Stomach (tissue), 9 donors: ENCODE results near the gene CD200R1L. TPM values are rescaled to one million over a fixed set of nuclear protein-coding genes. Genes with fewer than 3 reads are reported as not detected.

Experiments used
- DNase-seq, 2 donors: peaks; one replicate each; pipeline versions ENCODE4 v3.0.0 to v3.0.0-alpha.2; 2013 to 2019
- H3K27ac ChIP-seq, 5 donors: fragments of 200-600 bp in 4 of 5; sonication (generic) in 4 of 5; one replicate each; pipeline ENCODE4 v1.5.1; 2013 to 2019; ENCODE audit warnings: mild to moderate bottlenecking in 1 of 5, moderate library complexity in 1 of 5
- H3K27me3 ChIP-seq, 3 donors: fragments of 200-600 bp; sonication (generic); one replicate each; pipeline ENCODE4 v1.5.1; 2017 to 2019; ENCODE audit warnings: mixed run types in 1 of 3
- H3K36me3 ChIP-seq, 4 donors: fragments of 200-600 bp; sonication (generic); 1 replicate in 3 of 4; 2 replicates in 1 of 4; pipeline ENCODE4 v1.5.1; 2016 to 2019
- H3K4me1 ChIP-seq, 4 donors: fragments of 200-600 bp; sonication (generic); one replicate each; pipeline ENCODE4 v1.5.1; 2016 to 2019
- H3K4me3 ChIP-seq, 4 donors: fragments of 200-600 bp; sonication (generic) in 3 of 4; one replicate each; pipeline ENCODE4 v1.5.1; 2016 to 2019; ENCODE audit warnings: mild to moderate bottlenecking in 1 of 4
- H3K9me3 ChIP-seq, 4 donors: fragments of 200-600 bp; sonication (generic); one replicate each; pipeline ENCODE4 v1.5.1; 2016 to 2019
- EP300 ChIP-seq: sonication (generic); formaldehyde crosslinking; IDR thresholded peaks from one replicate; pipeline ENCODE4 v1.6.1; 2017; ENCODE audit warnings: antibody characterized with exemption
- POLR2A ChIP-seq, 4 donors: fragments of 450-650 bp; IDR thresholded peaks; one replicate each; pipeline ENCODE4 v1.6.1; 2016; ENCODE audit warnings: antibody characterized with exemption in 4 of 4, control low read depth in 2 of 4, mild to moderate bottlenecking in 1 of 4, moderate library complexity in 1 of 4
- POLR2AphosphoS5 ChIP-seq, 3 donors: sonication (generic); formaldehyde crosslinking; IDR thresholded peaks; one replicate each; pipeline ENCODE4 v1.6.1; 2016; ENCODE audit warnings: antibody characterized with exemption in 3 of 3
- WGBS, 5 donors: extraction: QIAGEN DNeasy Blood & Tissue Kit in 3 of 5; methylation state at CpG; one replicate each; pipeline versions ENCODE4 v1.1.5 to v1.1.7; 2013 to 2018; 5-methylcytosine and 5-hydroxymethylcytosine counted together
- intact Hi-C: fragments of 100-400 bp; cut with DNase I; formaldehyde crosslinking; loops from one replicate; pipeline ENCODE4 v1.15.1; 2023; ENCODE audit warnings: low total_unique reads
- polyA plus RNA-seq, 3 donors: library from polyadenylated mRNA; stranded (reverse); fragments of 200-250 nt; gene quantifications; one replicate each; pipeline ENCODE4 v1.2.3, GENCODE V29; 2013
- total RNA-seq, 5 donors: library from RNA; depleted of rRNA; stranded (reverse); fragments of >200 nt; gene quantifications; one replicate each; pipeline versions ENCODE4 v1.1.0 to v1.2.3, GENCODE V29; 2014 to 2016
- TF ChIP-seq, protein P1 (sequence below), 7 experiments: fragments of 450-650 bp in 4 of 7; fragments of 200-600 bp in 3 of 7; sonication (generic) in 3 of 7; IDR thresholded peaks; one replicate each; pipeline ENCODE4 v1.5.1; 2016 to 2019; ENCODE audit warnings: antibody characterized with exemption in 7 of 7, control low read depth in 2 of 7, mild to moderate bottlenecking in 1 of 7
- donor health status: healthy with polysubstance abuse.
- donor health status: Bipolar disorder and iron deficiency.
- donor health status: healthy.

Gene CD200R1L
- total and polyA plus RNA-seq, 8 donors: not detected

DNA sequence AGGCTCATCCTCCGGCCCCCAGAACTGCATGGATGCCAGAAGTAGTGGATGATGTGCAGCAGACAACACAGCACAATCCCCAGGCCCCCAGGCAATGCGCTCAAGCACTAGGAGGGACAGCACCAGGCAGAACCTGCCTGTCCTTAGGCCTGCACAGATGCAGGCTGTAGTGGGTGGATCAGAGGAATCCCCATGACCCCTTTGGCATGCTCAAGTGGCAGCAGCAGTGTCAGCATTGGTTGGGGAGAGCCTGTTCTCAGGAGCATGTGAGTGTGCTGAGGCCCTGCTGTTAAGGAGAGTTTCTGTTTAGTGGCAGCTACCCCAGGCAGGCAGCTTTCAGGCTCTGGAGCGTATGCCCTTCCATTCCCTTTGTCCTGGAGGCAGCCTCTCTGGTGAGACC, 25.1 kb upstream of the CD200R1L start:
- no peak for DNase-seq
- peaks cover 0 to 26% (median 13%) of the 10 kb centered on the region in 4 donors for H3K9me3 ChIP-seq
- TF ChIP-seq, protein P1, sequence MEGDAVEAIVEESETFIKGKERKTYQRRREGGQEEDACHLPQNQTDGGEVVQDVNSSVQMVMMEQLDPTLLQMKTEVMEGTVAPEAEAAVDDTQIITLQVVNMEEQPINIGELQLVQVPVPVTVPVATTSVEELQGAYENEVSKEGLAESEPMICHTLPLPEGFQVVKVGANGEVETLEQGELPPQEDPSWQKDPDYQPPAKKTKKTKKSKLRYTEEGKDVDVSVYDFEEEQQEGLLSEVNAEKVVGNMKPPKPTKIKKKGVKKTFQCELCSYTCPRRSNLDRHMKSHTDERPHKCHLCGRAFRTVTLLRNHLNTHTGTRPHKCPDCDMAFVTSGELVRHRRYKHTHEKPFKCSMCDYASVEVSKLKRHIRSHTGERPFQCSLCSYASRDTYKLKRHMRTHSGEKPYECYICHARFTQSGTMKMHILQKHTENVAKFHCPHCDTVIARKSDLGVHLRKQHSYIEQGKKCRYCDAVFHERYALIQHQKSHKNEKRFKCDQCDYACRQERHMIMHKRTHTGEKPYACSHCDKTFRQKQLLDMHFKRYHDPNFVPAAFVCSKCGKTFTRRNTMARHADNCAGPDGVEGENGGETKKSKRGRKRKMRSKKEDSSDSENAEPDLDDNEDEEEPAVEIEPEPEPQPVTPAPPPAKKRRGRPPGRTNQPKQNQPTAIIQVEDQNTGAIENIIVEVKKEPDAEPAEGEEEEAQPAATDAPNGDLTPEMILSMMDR (IDR thresholded peaks at IDR 0.05): no peak
- TF ChIP-seq EP300 (no peak), POLR2AphosphoS5 (IDR thresholded peaks at IDR 0.05) (no peak), POLR2A (IDR thresholded peaks at IDR 0.05) (no peak)
- H3K4me1 ChIP-seq: no peaks in the 10 kb centered on the region
- WGBS, 5 donors: 80 to 98% (median 90%) methylated on average over 3 of the region's 3 CpGs
- H3K27me3 ChIP-seq: no peaks in the 10 kb centered on the region
- no peak overlapping the region for H3K27ac ChIP-seq
- no peak overlapping the region for H3K4me3 ChIP-seq
- intact Hi-C loops: no loop called here
- H3K36me3 ChIP-seq: no peaks in the 10 kb centered on the region

DNA sequence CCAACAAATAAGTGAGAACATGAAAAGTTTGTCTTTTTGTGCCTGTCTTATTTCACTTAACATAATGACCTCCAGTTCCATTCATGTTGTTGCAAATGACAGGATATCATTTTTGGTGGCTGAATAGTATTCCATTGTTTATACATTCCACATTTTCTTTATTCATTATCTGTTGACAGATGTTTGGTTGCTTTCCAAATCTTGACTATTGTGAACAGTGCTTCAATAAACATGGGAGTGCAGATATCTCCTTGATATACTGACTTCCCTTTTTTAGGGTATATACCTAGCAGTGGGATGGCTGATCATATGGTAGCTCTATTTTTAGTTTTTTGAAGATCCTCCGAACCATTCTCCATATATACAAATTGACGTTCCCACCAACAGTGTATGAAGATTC, 19.1 kb upstream of the CD200R1L start:
- WGBS, 5 donors: 43 to 89% (median 68%) methylated on average over 2 of the region's 2 CpGs
- intact Hi-C loops: no loop called here
- DNase-seq: no peak
- Histone ChIP-seq H3K4me1 (no peaks in the 10 kb centered on the region), H3K27ac (no peak overlapping the region), H3K36me3 (no peaks in the 10 kb centered on the region), H3K4me3 (no peak overlapping the region), H3K9me3 (peaks cover 0 to 14% (median 9%) of the 10 kb centered on the region in 4 donors), H3K27me3 (no peaks in the 10 kb centered on the region)
- no peak for TF ChIP-seq EP300
- TF ChIP-seq, protein P1 (IDR thresholded peaks at IDR 0.05): no peak
- no peak for TF ChIP-seq POLR2AphosphoS5 (IDR thresholded peaks at IDR 0.05)
- TF ChIP-seq POLR2A (IDR thresholded peaks at IDR 0.05): no peak

DNA sequence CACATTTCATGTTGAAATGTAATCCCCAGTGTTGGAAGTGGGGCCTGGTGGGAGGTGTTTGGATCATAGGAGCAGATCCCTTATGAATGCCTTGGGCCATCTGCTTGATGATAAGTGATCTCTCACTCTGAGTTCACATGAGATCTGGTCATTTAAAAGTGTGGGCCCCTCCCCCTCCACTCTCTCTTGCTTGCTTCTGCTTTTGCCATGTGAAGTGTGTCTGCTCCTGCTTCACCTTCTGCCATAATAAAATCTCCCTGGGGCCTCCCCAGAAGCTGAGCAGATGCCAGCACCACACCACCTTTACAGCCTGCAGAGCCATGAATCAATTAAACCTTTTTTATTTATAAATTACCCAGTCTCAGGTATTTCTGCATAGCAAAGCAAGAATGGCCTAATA, 14.2 kb upstream of the CD200R1L start:
- Histone ChIP-seq H3K27ac (no peak overlapping the region), H3K36me3 (no peaks in the 10 kb centered on the region), H3K27me3 (no peaks in the 10 kb centered on the region), H3K4me3 (no peak overlapping the region), H3K4me1 (no peaks in the 10 kb centered on the region), H3K9me3 (peaks cover 0 to 12% (median 5%) of the 10 kb centered on the region in 4 donors)
- DNase-seq: no peak
- intact Hi-C loops: no loop called here
- no peak for TF ChIP-seq POLR2AphosphoS5 (IDR thresholded peaks at IDR 0.05)
- no peak for TF ChIP-seq POLR2A (IDR thresholded peaks at IDR 0.05)
- TF ChIP-seq, protein P1 (IDR thresholded peaks at IDR 0.05): no peak
- no peak for TF ChIP-seq EP300

DNA sequence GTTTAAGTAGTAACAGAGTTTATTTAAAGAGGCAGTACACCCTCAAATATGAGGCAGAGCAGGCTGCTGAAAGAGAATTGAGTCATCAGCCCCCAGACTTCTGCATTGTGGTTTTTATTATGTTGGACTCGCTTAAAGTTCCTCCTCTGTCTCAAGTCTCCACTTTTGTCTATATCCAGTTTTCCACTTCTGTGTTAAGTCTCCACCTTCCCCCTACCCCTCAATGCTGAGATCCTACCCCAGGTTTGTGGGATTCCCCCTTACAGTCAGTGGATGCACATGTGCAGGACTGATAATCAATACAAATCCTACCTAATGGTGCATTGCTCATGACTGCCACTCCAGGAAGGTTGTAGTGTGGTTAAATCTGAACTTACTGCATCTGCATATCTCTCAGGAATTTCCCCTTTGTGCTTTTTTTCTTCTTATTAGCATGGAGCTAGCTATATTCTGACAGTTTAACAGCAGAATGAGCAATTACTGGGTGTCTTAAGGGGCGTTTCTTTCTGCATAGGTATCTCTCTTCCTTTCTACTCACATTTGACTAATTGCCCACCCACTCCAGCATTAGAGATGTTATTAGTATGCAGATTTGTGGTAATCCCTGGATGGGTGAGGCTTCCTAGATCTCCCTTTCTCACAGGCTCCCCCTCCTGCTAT, 11.9 kb upstream of the CD200R1L start:
- intact Hi-C loops: no loop called here
- no peaks in the 10 kb centered on the region for H3K36me3 ChIP-seq
- H3K27ac ChIP-seq: peak overlapping the region in 1 of 5 donors; percentile 3
- H3K4me1 ChIP-seq: no peaks in the 10 kb centered on the region
- TF ChIP-seq, protein P1 (IDR thresholded peaks at IDR 0.05): no peak
- TF ChIP-seq POLR2AphosphoS5 (IDR thresholded peaks at IDR 0.05): no peak
- TF ChIP-seq POLR2A (IDR thresholded peaks at IDR 0.05): no peak
- no peak for TF ChIP-seq EP300
- peaks cover 0 to 12% (median 5%) of the 10 kb centered on the region in 4 donors for H3K9me3 ChIP-seq
- peak in 1 of 2 donors; percentile 8 for DNase-seq
- H3K27me3 ChIP-seq: no peaks in the 10 kb centered on the region
- 51 to 67% (median 65%) methylated on average over 2 of the region's 2 CpGs for WGBS, 5 donors
- no peak overlapping the region for H3K4me3 ChIP-seq
